Islet precursor cell (in vitro differentiated cells): ENCODE data around the gene TMEM201.

Experiments used
- DNase-seq: peaks from one replicate; pipeline ENCODE4 v3.0.0-alpha.2; 2018

TMEM201 gene

GRCh38 chr1:9654051-9654833 is 65.5 kb downstream of the TMEM201 start:
- DNase-seq, result no peak

GRCh38 chr1:9654834-9655723 is 66.4 kb downstream of the TMEM201 start:
- DNase-seq, result no peak

GRCh38 chr1:9655836-9656235 is 67.1 kb downstream of the TMEM201 start:
- DNase-seq, result no peak

- DNase-seq, result no peak
Observed at GRCh38 chr1:9657521-9658032, 68.9 kb downstream of the TMEM201 start.

- no peak for DNase-seq
Observed at GRCh38 chr1:9658199-9658598, 69.5 kb downstream of the TMEM201 start.

- DNase-seq, result no peak
Observed at GRCh38 chr1:9659328-9659727, 70.6 kb downstream of the TMEM201 start.

GRCh38 chr1:9663257-9663656 is 74.5 kb downstream of the TMEM201 start:
- no peak for DNase-seq
